Esophagus muscularis mucosa (tissue), 3 donors: Measurements from ENCODE around the gene GREB1.

Source experiments
- EP300 ChIP-seq: sonication (generic); formaldehyde crosslinking; IDR thresholded peaks from one replicate; pipeline ENCODE4 v1.6.1; 2017; ENCODE audit warnings: antibody characterized with exemption
- TF ChIP-seq, protein P1 (sequence below), 3 experiments: fragments of 200-600 bp in 2 of 3; fragments of 450-650 bp in 1 of 3; sonication (generic) in 2 of 3; IDR thresholded peaks; one replicate each; pipeline ENCODE4 v1.5.1; 2017 to 2019; ENCODE audit warnings: antibody characterized with exemption in 3 of 3, mild to moderate bottlenecking in 2 of 3, moderate library complexity in 1 of 3

DNA sequence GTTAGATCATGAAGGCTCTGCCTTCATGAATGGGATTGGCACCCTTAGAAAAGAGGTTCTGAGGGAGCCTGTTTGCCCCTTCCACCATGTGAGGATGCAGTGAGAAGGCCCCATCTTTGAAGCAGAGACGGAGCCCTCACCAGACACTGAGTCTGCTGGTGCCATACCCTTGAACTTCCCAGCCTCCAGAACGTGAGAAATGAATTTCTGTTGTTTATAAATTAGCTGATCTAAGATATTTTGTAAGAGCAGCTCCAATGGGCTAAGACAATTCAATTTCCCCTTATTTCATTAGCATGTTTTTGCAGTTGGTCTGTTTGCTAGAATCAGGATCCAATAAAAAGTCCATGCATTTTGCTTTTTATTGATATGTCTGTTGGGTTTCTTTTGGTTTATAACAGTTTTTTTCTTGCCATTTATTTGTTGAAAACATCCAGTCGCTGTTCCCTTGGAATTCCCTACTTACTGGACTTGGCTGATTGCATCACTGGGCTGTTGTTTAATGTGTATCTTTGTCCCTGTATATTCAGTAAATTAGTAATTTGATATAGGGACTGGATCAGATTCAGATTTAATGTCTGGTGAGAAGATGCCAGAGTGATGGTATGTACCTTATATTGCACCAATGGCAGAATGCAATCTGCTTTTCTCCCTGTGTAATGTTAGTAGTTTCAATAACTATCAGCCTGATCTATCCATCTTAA, 24.0 kb upstream of the GREB1 start:
- TF ChIP-seq, protein P1, sequence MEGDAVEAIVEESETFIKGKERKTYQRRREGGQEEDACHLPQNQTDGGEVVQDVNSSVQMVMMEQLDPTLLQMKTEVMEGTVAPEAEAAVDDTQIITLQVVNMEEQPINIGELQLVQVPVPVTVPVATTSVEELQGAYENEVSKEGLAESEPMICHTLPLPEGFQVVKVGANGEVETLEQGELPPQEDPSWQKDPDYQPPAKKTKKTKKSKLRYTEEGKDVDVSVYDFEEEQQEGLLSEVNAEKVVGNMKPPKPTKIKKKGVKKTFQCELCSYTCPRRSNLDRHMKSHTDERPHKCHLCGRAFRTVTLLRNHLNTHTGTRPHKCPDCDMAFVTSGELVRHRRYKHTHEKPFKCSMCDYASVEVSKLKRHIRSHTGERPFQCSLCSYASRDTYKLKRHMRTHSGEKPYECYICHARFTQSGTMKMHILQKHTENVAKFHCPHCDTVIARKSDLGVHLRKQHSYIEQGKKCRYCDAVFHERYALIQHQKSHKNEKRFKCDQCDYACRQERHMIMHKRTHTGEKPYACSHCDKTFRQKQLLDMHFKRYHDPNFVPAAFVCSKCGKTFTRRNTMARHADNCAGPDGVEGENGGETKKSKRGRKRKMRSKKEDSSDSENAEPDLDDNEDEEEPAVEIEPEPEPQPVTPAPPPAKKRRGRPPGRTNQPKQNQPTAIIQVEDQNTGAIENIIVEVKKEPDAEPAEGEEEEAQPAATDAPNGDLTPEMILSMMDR (IDR thresholded peaks at IDR 0.05): no peak
- TF ChIP-seq EP300: no peak
